H1 (cell line): ENCODE data around the gene FBLN2. TPM values are rescaled to one million over a fixed set of nuclear protein-coding genes. Genes with fewer than 3 reads are reported as not detected.

ENCODE experiments used
- CTCF ChIA-PET: fragments of 300-600 bp; sonication (Branson Sonifier 250); formaldehyde crosslinking; loops from one replicate; lab custom pipeline; 2021; ENCODE audit not compliant: partially characterized antibody; lab: Charles Lee
- POLR2A ChIA-PET: fragments of 300-600 bp; sonication (Branson Sonifier 250); formaldehyde crosslinking; loops from one replicate; lab custom pipeline; 2021; ENCODE audit warnings: inconsistent platforms; ENCODE audit not compliant: partially characterized antibody; lab: Charles Lee
- DNase-seq, 2 experiments: peaks; one replicate each; pipeline versions ENCODE4 v3.0.0 to v3.0.0-alpha.2; 2010 to 2022; ENCODE audit warnings: low spot score in 2 of 2, low read depth in 1 of 2, mixed read lengths in 1 of 2
- FAIRE-seq: peaks from 2 replicates; lab custom pipeline; 2011; peaks lifted over from hg19 to GRCh38; lab: Jason Lieb, UNC
- H2AFZ ChIP-seq: 2 replicates; pipeline ENCODE4 v1.8.1; 2012; ENCODE audit warnings: low read length, inconsistent platforms
- H2AK5ac ChIP-seq: 2 replicates; pipeline ENCODE4 v1.6.1; 2013; ENCODE audit warnings: low read depth, low read length
- H2BK120ac ChIP-seq: replicated peaks from 2 replicates; pipeline ENCODE3; 2013; ENCODE audit warnings: low read depth, low read length, inconsistent platforms
- H2BK12ac ChIP-seq: 2 replicates; pipeline ENCODE4 v1.6.1; 2013; ENCODE audit warnings: low read depth, low read length
- H2BK15ac ChIP-seq: 2 replicates; pipeline ENCODE4 v1.6.1; 2013; ENCODE audit warnings: low read length
- H2BK20ac ChIP-seq: 2 replicates; pipeline ENCODE4 v1.6.1; 2013; ENCODE audit warnings: low read length
- H2BK5ac ChIP-seq: 2 replicates; pipeline ENCODE4 v1.6.1; 2013; ENCODE audit warnings: low read depth, low read length
- H3K14ac ChIP-seq: 2 replicates; pipeline ENCODE4 v1.6.1; 2013; ENCODE audit warnings: inconsistent platforms; ENCODE audit not compliant: insufficient read length
- H3K18ac ChIP-seq: 2 replicates; pipeline ENCODE4 v1.6.1; 2013; ENCODE audit warnings: low read length; ENCODE audit errors: extremely low read depth
- H3K23ac ChIP-seq: 2 replicates; pipeline ENCODE4 v1.6.1; 2013; ENCODE audit warnings: inconsistent platforms; ENCODE audit not compliant: insufficient read length
- H3K23me2 ChIP-seq: 2 replicates; pipeline ENCODE4 v1.6.1; 2013; ENCODE audit warnings: low read depth, low read length
- H3K27ac ChIP-seq: 2 replicates; pipeline ENCODE4 v1.6.1; 2011; ENCODE audit warnings: low read depth, low read length, inconsistent platforms
- H3K27me3 ChIP-seq, 4 experiments: replicated peaks in 1 of 4; 1 replicate in 1 of 4; 2 replicates in 3 of 4; pipeline versions ENCODE4 v1.6.1 to v1.8.1; 2011 to 2013; ENCODE audit warnings: low read length in 3 of 4, mild to moderate bottlenecking in 3 of 4, inconsistent platforms in 2 of 4, mixed read lengths in 2 of 4, moderate library complexity in 1 of 4; ENCODE audit not compliant: control insufficient read depth in 3 of 4, insufficient read depth in 3 of 4; ENCODE audit errors: extremely low read depth in 1 of 4
- H3K36me3 ChIP-seq, 4 experiments: 2 replicates each; pipeline versions ENCODE4 v1.6.1 to v1.8.1; 2011 to 2013; ENCODE audit warnings: mild to moderate bottlenecking in 4 of 4, low read length in 3 of 4, moderate library complexity in 2 of 4, control low read depth in 1 of 4, inconsistent platforms in 1 of 4; ENCODE audit not compliant: insufficient read depth in 4 of 4, control insufficient read depth in 2 of 4
- H3K4ac ChIP-seq: replicated peaks from 2 replicates; pipeline ENCODE3; 2013; ENCODE audit warnings: low read length, low read depth, mixed read lengths, inconsistent platforms; ENCODE audit not compliant: insufficient read length
- H3K4me1 ChIP-seq, 4 experiments: replicated peaks in 1 of 4; 1 replicate in 1 of 4; 2 replicates in 3 of 4; pipeline versions ENCODE4 v1.6.1 to v1.8.1; 2011 to 2013; ENCODE audit warnings: low read length in 3 of 4, inconsistent platforms in 2 of 4, mixed read lengths in 1 of 4; ENCODE audit not compliant: insufficient read depth in 4 of 4, control insufficient read depth in 3 of 4
- H3K4me2 ChIP-seq, 2 experiments: 2 replicates each; pipeline versions ENCODE4 v1.6.1 to v1.8.1; 2011 to 2013; ENCODE audit warnings: low read depth in 2 of 2, low read length in 2 of 2, control low read depth in 1 of 2, inconsistent platforms in 1 of 2, mild to moderate bottlenecking in 1 of 2; ENCODE audit not compliant: insufficient read depth in 1 of 2
- H3K4me3 ChIP-seq, 4 experiments: fragments of 200-600, 300-600 bp in 1 of 4; sonication (generic), shearing (Covaris generic), sonication (Bioruptor Twin) in 1 of 4; 2 replicates each; pipeline versions ENCODE4 v1.5.1 to v1.8.1; 2011 to 2016; ENCODE audit warnings: low read length in 4 of 4, low read depth in 3 of 4, control low read depth in 2 of 4, inconsistent platforms in 2 of 4, mild to moderate bottlenecking in 2 of 4, mixed read lengths in 1 of 4, moderate library complexity in 1 of 4; ENCODE audit not compliant: insufficient read depth in 2 of 4; ENCODE audit errors: extremely low read depth in 1 of 4
- H3K56ac ChIP-seq: replicated peaks from 2 replicates; pipeline ENCODE3; 2013; ENCODE audit warnings: low read depth, mild to moderate bottlenecking, mixed read lengths, low read length, inconsistent platforms; ENCODE audit not compliant: insufficient read length
- H3K79me1 ChIP-seq: 2 replicates; pipeline ENCODE4 v1.6.1; 2013; ENCODE audit warnings: low read depth, low read length, control low read depth
- H3K79me2 ChIP-seq, 2 experiments: 2 replicates each; pipeline versions ENCODE4 v1.6.1 to v1.8.1; 2012 to 2013; ENCODE audit warnings: low read length in 2 of 2, mild to moderate bottlenecking in 2 of 2, inconsistent platforms in 1 of 2; ENCODE audit not compliant: insufficient read depth in 2 of 2, control insufficient read depth in 1 of 2
- H3K9ac ChIP-seq, 4 experiments: replicated peaks in 1 of 4; 1 replicate in 1 of 4; 2 replicates in 3 of 4; pipeline versions ENCODE4 v1.6.1 to v1.8.1; 2011 to 2013; ENCODE audit warnings: low read depth in 3 of 4, low read length in 3 of 4, control low read depth in 2 of 4, mild to moderate bottlenecking in 2 of 4, moderate library complexity in 2 of 4, inconsistent platforms in 1 of 4; ENCODE audit errors: extremely low read depth in 1 of 4
- H3K9me3 ChIP-seq, 2 experiments: 2 replicates each; pipeline versions ENCODE4 v1.6.1 to v1.8.1; 2012 to 2013; ENCODE audit warnings: mild to moderate bottlenecking in 2 of 2, moderate library complexity in 2 of 2, control low read depth in 1 of 2, inconsistent platforms in 1 of 2, low read depth in 1 of 2, low read length in 1 of 2, mixed read lengths in 1 of 2; ENCODE audit not compliant: insufficient read depth in 2 of 2
- H4K20me1 ChIP-seq, 2 experiments: replicated peaks in 1 of 2; 2 replicates each; pipeline versions ENCODE3 to v1.8.1; 2011 to 2013; ENCODE audit warnings: inconsistent platforms in 2 of 2, low read length in 2 of 2, mild to moderate bottlenecking in 1 of 2; ENCODE audit not compliant: insufficient read depth in 2 of 2, control insufficient read depth in 1 of 2
- H4K5ac ChIP-seq: 2 replicates; pipeline ENCODE4 v1.6.1; 2013; ENCODE audit warnings: low read length, low read depth, mixed read lengths, inconsistent platforms; ENCODE audit not compliant: insufficient read length
- H4K8ac ChIP-seq: 2 replicates; pipeline ENCODE4 v1.8.0; 2013; ENCODE audit warnings: mild to moderate bottlenecking, moderate library complexity, low read length, inconsistent platforms; ENCODE audit not compliant: insufficient read depth; ENCODE audit errors: extremely low read depth
- H4K91ac ChIP-seq: replicated peaks from 2 replicates; pipeline ENCODE3; 2013; ENCODE audit warnings: low read length, mixed read lengths, inconsistent platforms; ENCODE audit not compliant: insufficient read length
- ATF3 ChIP-seq: IDR thresholded peaks from 2 replicates; pipeline ENCODE4 v1.6.1; 2011; ENCODE audit warnings: low read depth, mild to moderate bottlenecking, low read length; ENCODE audit not compliant: insufficient read depth
- MAFK ChIP-seq: IDR thresholded peaks from 2 replicates; pipeline ENCODE4 v1.6.1; 2012; ENCODE audit warnings: low read depth, mild to moderate bottlenecking, improper control_type of control experiment, low read length
- WGBS, 2 experiments: shearing (Covaris generic) in 1 of 2; methylation state at CpG; one replicate each; pipeline versions ENCODE4 v1.1.6 to v1.1.7; 2013 to 2015; ENCODE audit warnings: low lambda C conversion rate in 2 of 2, mixed read lengths in 2 of 2, inconsistent platforms in 1 of 2, low coverage in 1 of 2, missing lambda C conversion rate in 1 of 2; ENCODE audit not compliant: insufficient replicate concordance in 2 of 2, insufficient coverage in 1 of 2, insufficient read length in 1 of 2; ENCODE audit errors: extremely low coverage in 1 of 2, missing lambda C conversion rate in 1 of 2; 5-methylcytosine and 5-hydroxymethylcytosine counted together
- polyA plus RNA-seq, 7 experiments: library from polyadenylated mRNA; depleted of rRNA in 3 of 7; stranded (reverse) in 5 of 7; unstranded in 2 of 7; fragments of >200 nt in 5 of 7; fragments of 200-250 nt in 2 of 7; gene quantifications; 1 replicate in 5 of 7; 2 replicates in 1 of 7; 4 replicates in 1 of 7; pipeline versions ENCODE4 v1.2.1 to v1.2.3, GENCODE V29; 2011 to 2013; ENCODE audit warnings: missing spikeins in 2 of 7, mixed read lengths in 2 of 7
- total RNA-seq: library from RNA; stranded (reverse); fragmentation: NEBNext Ultra II Directional; extraction: Animal tissue kit (Norgen Biotek cat#: 25700); gene quantifications from 2 replicates; pipeline ENCODE4 v1.2.1, GENCODE V29; 2021

The FBLN2 gene
- total and polyA plus RNA-seq, 2 of the 8 experiments (the other 6 are each of a cell fraction or from before 2014, with no cell fraction given): 17.4 to 24.2 TPM

- H3K79me2 ChIP-seq: no peaks in the 10 kb centered on the region
- H2AFZ ChIP-seq: no peak overlapping the region
Measured at GRCh38 chr3:13584901-13585300, 36.0 kb downstream of the FBLN2 start.

More at GRCh38 chr3:13584901-13585300, 36.0 kb downstream of the FBLN2 start:
- no peak for DNase-seq
- Histone ChIP-seq H2BK20ac (no peak overlapping the region), H4K20me1 (no peaks in the 10 kb centered on the region), H3K9ac (no peak overlapping the region), H4K8ac (no peak overlapping the region), H2BK120ac (no peak overlapping the region), H3K56ac (no peak overlapping the region), H2BK5ac (peak overlapping the region; percentile 38; the same call in 1 of the 2 replicates), H3K23me2 (no peaks in the 10 kb centered on the region), H3K14ac (no peak overlapping the region), H3K4me3 (no peak overlapping the region), H3K9me3 (no peaks in the 10 kb centered on the region), H3K36me3 (no peaks in the 10 kb centered on the region), H3K79me1 (no peaks in the 10 kb centered on the region; the same call in 1 of the 2 replicates), H3K4me2 (no peak overlapping the region), H4K91ac (no peak overlapping the region), H4K5ac (no peak overlapping the region), H2AK5ac (no peak overlapping the region; the same call in 1 of the 2 replicates), H3K4me1 (peaks cover 2 to 14% (median 9%) of the 10 kb centered on the region in 4 experiments; a peak in 5 of 7 replicates), H3K18ac (no peak overlapping the region), H3K4ac (no peak overlapping the region), H2BK12ac (no peak overlapping the region), H2BK15ac (0 out of 2 replicates have a peak overlapping the region, but pooled peaks have one; percentile 36), H3K23ac (no peak overlapping the region), H3K27ac (no peak overlapping the region), H3K27me3 (no peaks in the 10 kb centered on the region; a peak in 1 of 7 replicates)
- ChIA-PET POLR2A (no interaction called here), CTCF (interaction anchor here (0.7 to 2.1 kb wide), 13 partner anchors 12 to 89 kb away, joined by 3 to 10 read pairs (median 4); no protein-coding TSS in a partner anchor)
- FAIRE-seq: no peak
- WGBS, 2 experiments: 86% methylated on average over 5 of the region's 5 CpGs; no CpG with 5 or more reads in 1 of the 2 experiments
- TF ChIP-seq ATF3 (no peak), MAFK (no peak)
